GM12878 (cell line): ENCODE data around the gene MAPK1IP1L. TPM values are rescaled to one million over a fixed set of nuclear protein-coding genes. Genes with fewer than 3 reads are reported as not detected.

Experiments
- ATAC-seq: fragments of 200-7000 bp; cut with Tn5 transposase; 3 replicates; pipeline ENCODE4 v1.9.1; 2020; ENCODE audit warnings: mild to moderate bottlenecking, moderate library complexity
- BruUV-seq: library from RNA; stranded (reverse); fragments of 400-500 nt; replicated peaks from 2 replicates; lab custom pipeline; 2021; lab: Mats Ljungman, UMichigan
- CTCF ChIA-PET: fragments of 300-600 bp; sonication (Branson Sonifier 250); formaldehyde crosslinking; extraction: SDS; loops from one replicate; lab custom pipeline; 2021; ENCODE audit warnings: inconsistent platforms; lab: Yijun Ruan, JAX
- POLR2A ChIA-PET: fragments of 350-600 bp; formaldehyde crosslinking; extraction: SDS; loops from one replicate; lab custom pipeline; 2021; ENCODE audit warnings: inconsistent platforms; lab: Charles Lee
- RAD21 ChIA-PET: fragments of 300-600 bp; sonication (Branson Sonifier 250); formaldehyde crosslinking; loops from one replicate; lab custom pipeline; 2023; ENCODE audit warnings: antibody characterized with exemption; ENCODE audit not compliant: unreplicated experiment; lab: Charles Lee
- SMC1A ChIA-PET: fragments of 300-600 bp; sonication (Branson Sonifier 250); formaldehyde crosslinking; loops from one replicate; lab custom pipeline; 2023; ENCODE audit not compliant: unreplicated experiment, uncharacterized antibody; lab: Charles Lee
- DNase-seq: peaks from one replicate; pipeline ENCODE4 v3.0.0-alpha.2; 2011; ENCODE audit warnings: low read depth, low spot score
- FAIRE-seq: peaks from 3 replicates; lab custom pipeline; 2011; peaks lifted over from hg19 to GRCh38; lab: Jason Lieb, UNC
- H2AFZ ChIP-seq: 2 replicates; pipeline ENCODE4 v1.6.0; 2011; ENCODE audit warnings: low read depth, low read length, control low read depth; ENCODE audit not compliant: control insufficient read depth
- H3K27ac ChIP-seq: 2 replicates; pipeline ENCODE4 v1.5.1; 2011; ENCODE audit warnings: control low read depth; ENCODE audit not compliant: control insufficient read depth, insufficient read depth
- H3K27me3 ChIP-seq, 2 experiments: replicated peaks in 1 of 2; 2 replicates each; pipeline versions ENCODE4 v1.6.0 to v1.6.1; 2011; ENCODE audit warnings: low read length in 1 of 2; ENCODE audit not compliant: control insufficient read depth in 2 of 2, insufficient read depth in 2 of 2
- H3K36me3 ChIP-seq, 2 experiments: 2 replicates each; pipeline ENCODE4 v1.5.1; 2011; ENCODE audit warnings: low read length in 1 of 2; ENCODE audit not compliant: control insufficient read depth in 2 of 2, insufficient read depth in 2 of 2
- H3K4me1 ChIP-seq: 2 replicates; pipeline ENCODE4 v1.6.1; 2011; ENCODE audit warnings: mild to moderate bottlenecking, low read length, moderate library complexity, mixed read lengths; ENCODE audit not compliant: control insufficient read depth, insufficient read depth
- H3K4me2 ChIP-seq: 2 replicates; pipeline ENCODE4 v1.6.0; 2011; ENCODE audit warnings: control low read depth; ENCODE audit not compliant: control insufficient read depth, insufficient read depth
- H3K4me3 ChIP-seq: fragments of 200-600 bp; sonication (generic); 2 replicates; pipeline ENCODE4 v1.5.1; 2016
- H3K79me2 ChIP-seq: 2 replicates; pipeline ENCODE4 v1.6.0; 2011; ENCODE audit warnings: low read length; ENCODE audit not compliant: control insufficient read depth, insufficient read depth
- H3K9ac ChIP-seq: 2 replicates; pipeline ENCODE4 v1.8.0; 2011; ENCODE audit warnings: low read length, control low read depth, mixed read lengths; ENCODE audit not compliant: control insufficient read depth, insufficient read depth
- H3K9me3 ChIP-seq: replicated peaks from 3 replicates; pipeline ENCODE4 v1.5.1; 2011; ENCODE audit warnings: mild to moderate bottlenecking, low read length; ENCODE audit not compliant: control insufficient read depth, insufficient read depth
- H4K20me1 ChIP-seq: 2 replicates; pipeline ENCODE4 v1.6.0; 2011; ENCODE audit not compliant: control insufficient read depth, insufficient read depth
- SP1 ChIP-seq: IDR thresholded peaks from one replicate; pipeline ENCODE4 v1.6.1; 2011; ENCODE audit warnings: low read depth, low read length
- WGBS: methylation state at CpG from one replicate; pipeline ENCODE4 v1.1.6; 2016; ENCODE audit warnings: low lambda C conversion rate; ENCODE audit not compliant: insufficient replicate concordance, insufficient coverage; ENCODE audit errors: missing lambda C conversion rate; 5-methylcytosine and 5-hydroxymethylcytosine counted together
- in situ Hi-C: fragments of 300-500 bp; cut with MboI; formaldehyde crosslinking; loops from 9 replicates; pipeline ENCODE4 v1.14.3; 2018; ENCODE audit warnings: mixed read lengths
- intact Hi-C: fragments of 100-400 bp; cut with micrococcal nuclease; formaldehyde crosslinking; loops from one replicate; pipeline ENCODE4 v1.14.2; 2022; ENCODE audit not compliant: unreplicated experiment
- polyA plus RNA-seq, 11 experiments: library from polyadenylated mRNA; depleted of rRNA in 4 of 11; unstranded in 6 of 11; stranded (reverse) in 5 of 11; fragments of >200 nt; fragmentation: Nextera tagmentation in 4 of 11; fragmentation: Illumina TruSeq in 1 of 11; extraction: Ambion mirVana in 4 of 11; extraction: Trizol in 1 of 11; gene quantifications; 1 replicate in 1 of 11; 2 replicates in 10 of 11; pipeline versions ENCODE4 v1.2.1 to v1.2.3, GENCODE V29; 2011 to 2016; ENCODE audit warnings: inconsistent platforms in 2 of 11, missing spikeins in 2 of 11, low read depth in 1 of 11
- total RNA-seq, 4 experiments: library from RNA; depleted of rRNA in 3 of 4; stranded (reverse); fragments of >200 nt in 3 of 4; fragmentation: Illumina TruSeq in 1 of 4; extraction: Trizol in 1 of 4; gene quantifications; 2 replicates each; pipeline versions ENCODE4 v1.2.1 to v1.2.3, GENCODE V29; 2013 to 2021
- TF ChIP-seq, protein P1 (sequence below): fragments of 150-350 bp; IDR thresholded peaks from 2 replicates; pipeline ENCODE4 v1.6.1; 2014; ENCODE audit warnings: mild to moderate bottlenecking, low read depth, low read length

MAPK1IP1L gene
- total and polyA plus RNA-seq, 10 of the 15 experiments (the other 5 are each of a cell fraction or from before 2014, with no cell fraction given) = 44.6 to 117 (median 73.0) TPM

DNA sequence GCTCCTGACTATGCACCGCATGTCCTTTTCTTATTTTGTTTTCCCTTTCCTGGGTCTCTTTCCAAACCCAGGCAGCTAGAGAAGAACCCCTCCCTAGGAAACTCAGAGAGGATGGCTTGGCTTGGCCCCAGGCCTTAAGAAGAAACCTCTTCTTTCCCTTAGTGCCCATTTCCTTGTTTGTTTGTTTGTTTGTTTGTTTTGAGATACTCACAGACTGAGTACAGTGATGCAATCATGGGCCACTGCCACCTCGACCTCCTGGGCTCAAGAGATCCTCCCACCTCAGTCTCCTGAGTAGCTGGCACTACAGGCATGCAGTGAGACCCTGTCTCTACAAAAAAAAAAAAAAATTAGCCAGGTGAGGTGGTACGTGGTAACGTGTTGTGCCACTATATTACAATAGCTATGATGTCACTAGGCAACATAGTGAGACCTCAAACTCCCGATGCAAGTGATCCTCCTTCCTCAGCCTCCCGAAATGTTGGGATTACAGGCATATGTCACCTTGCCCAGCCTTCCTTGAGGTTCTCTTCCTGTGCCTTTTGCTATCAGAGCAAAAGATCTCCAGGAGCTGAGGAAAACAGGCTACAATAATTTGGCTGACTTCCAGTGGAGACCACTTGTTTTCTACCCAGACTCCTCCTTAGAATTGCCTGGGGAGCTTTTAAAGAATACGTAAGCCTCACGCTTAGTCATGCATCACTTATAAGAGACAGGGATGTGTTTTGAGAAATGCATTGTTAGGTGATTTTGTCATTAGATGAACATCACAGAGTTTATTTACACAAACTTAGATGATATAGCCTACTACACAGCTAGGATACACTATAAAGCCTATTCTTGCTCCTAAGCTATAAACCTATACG lies 43.1 kb downstream of the MAPK1IP1L start:
- TF ChIP-seq SP1 = no peak
- TF ChIP-seq, protein P1, sequence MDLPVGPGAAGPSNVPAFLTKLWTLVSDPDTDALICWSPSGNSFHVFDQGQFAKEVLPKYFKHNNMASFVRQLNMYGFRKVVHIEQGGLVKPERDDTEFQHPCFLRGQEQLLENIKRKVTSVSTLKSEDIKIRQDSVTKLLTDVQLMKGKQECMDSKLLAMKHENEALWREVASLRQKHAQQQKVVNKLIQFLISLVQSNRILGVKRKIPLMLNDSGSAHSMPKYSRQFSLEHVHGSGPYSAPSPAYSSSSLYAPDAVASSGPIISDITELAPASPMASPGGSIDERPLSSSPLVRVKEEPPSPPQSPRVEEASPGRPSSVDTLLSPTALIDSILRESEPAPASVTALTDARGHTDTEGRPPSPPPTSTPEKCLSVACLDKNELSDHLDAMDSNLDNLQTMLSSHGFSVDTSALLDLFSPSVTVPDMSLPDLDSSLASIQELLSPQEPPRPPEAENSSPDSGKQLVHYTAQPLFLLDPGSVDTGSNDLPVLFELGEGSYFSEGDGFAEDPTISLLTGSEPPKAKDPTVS = no peak
- FAIRE-seq (no peak), ATAC-seq (no peak), DNase-seq (no peak)
- WGBS = 66% methylated on average over 9 of the region's 9 CpGs
- RAD21 ChIA-PET = interaction anchor here (1.2 to 6.4 kb wide), 7 partner anchors 20 to 95 kb away, joined by 3 to 95 read pairs (median 5); partner anchors contain the start of gene MAPK1IP1L
- no peak overlapping the region for H3K4me2 ChIP-seq
- intact Hi-C loops (no loop called here), in situ Hi-C loops (loop anchor here (5.0 kb wide), 1 partner anchor 63 kb away; no protein-coding TSS in a partner anchor)
- H3K4me1 ChIP-seq = peaks cover 25% of the 10 kb centered on the region
- no peak overlapping the region for H3K27ac ChIP-seq
- no peaks in the 10 kb centered on the region for H3K9me3 ChIP-seq
- SMC1A ChIA-PET = interaction anchor here (0.8 to 9.4 kb wide), 12 partner anchors 9 to 64 kb away, joined by 3 to 93 read pairs (median 3); no protein-coding TSS in a partner anchor
- H3K9ac ChIP-seq = no peak overlapping the region
- H3K4me3 ChIP-seq = no peak overlapping the region
- no peaks in the 10 kb centered on the region for H3K79me2 ChIP-seq
- POLR2A ChIA-PET = interaction anchor here (0.9 to 1.3 kb wide), 3 partner anchors 18 to 96 kb away, joined by 3 to 4 read pairs (median 3); no protein-coding TSS in a partner anchor
- BruUV-seq = no TSS peak
- no peak overlapping the region for H2AFZ ChIP-seq
- CTCF ChIA-PET = interaction anchor here (0.5 to 6.8 kb wide), 7 partner anchors 17 to 521 kb away, joined by 3 to 49 read pairs (median 6); partner anchors contain the start of gene MAPK1IP1L
- no peaks in the 10 kb centered on the region for H4K20me1 ChIP-seq
- no peaks in the 10 kb centered on the region for H3K27me3 ChIP-seq
- H3K36me3 ChIP-seq = no peaks in the 10 kb centered on the region
